Hepatocyte (in vitro differentiated cells): ENCODE data around the gene ZNF532.

Source experiments
- CTCF ChIP-seq: fragments of 200-600 bp; sonication (generic); IDR thresholded peaks from 2 replicates; pipeline ENCODE4 v1.5.1; 2016; ENCODE audit warnings: antibody characterized with exemption, mild to moderate bottlenecking; ENCODE audit not compliant: poor library complexity
- EZH2 ChIP-seq: fragments of 200-600 bp; sonication (generic); IDR thresholded peaks from 2 replicates; pipeline ENCODE4 v1.6.1; 2016; ENCODE audit warnings: antibody characterized with exemption, mild to moderate bottlenecking, borderline replicate concordance

- no peak for TF ChIP-seq CTCF
- no peak for TF ChIP-seq EZH2
These were observed 51.3 kb downstream of the ZNF532 start for GRCh38 chr18:58915995-58916394.
